ENCODE measurements around the gene FAM219B. TPM values are rescaled to one million over a fixed set of nuclear protein-coding genes. Genes with fewer than 3 reads are reported as not detected.

FAM219B gene
- total and polyA plus RNA-seq, 2 of the 8 experiments (the other 6 are each of a cell fraction or from before 2014, with no cell fraction given): 57.1 to 66.6 TPM

DNA sequence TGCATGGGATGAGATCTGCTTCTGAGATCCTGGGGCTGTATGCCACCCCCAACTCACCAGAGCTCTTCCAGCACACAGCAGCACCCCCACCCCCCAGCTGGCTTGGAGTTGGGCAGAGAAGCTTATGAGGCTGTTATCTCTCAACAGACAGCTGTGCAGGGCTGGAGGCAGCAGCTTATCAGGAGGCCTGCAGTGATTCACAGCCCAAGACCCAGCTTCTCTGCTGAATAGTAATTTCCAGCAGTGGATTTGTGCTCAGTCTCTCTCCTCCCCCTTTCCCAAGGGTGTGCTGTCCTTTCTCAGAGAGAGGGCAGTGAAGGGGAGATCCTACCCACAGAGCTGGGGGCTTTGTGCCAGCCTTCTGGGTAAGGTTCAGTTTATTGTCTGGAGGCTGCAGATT lies 47.9 kb upstream of the FAM219B start (continued):
- no peak for TF ChIP-seq MAFK (IDR thresholded peaks at IDR 0.05; ENCODE audit: low read depth, low read length)
- no peak for TF ChIP-seq SRF (IDR thresholded peaks at IDR 0.05; ENCODE audit: low read depth, low read length)

All from H1 (cell line).